K562 (cell line): Measurements from ENCODE around the gene SLC12A9. TPM values are rescaled to one million over a fixed set of nuclear protein-coding genes. Genes with fewer than 3 reads are reported as not detected.

Experiments used
- ATAC-seq: fragments of 200-7000 bp; cut with Tn5 transposase; 3 replicates; pipeline ENCODE4 v1.9.1; 2020; ENCODE audit warnings: moderate library complexity
- BruUV-seq: library from RNA; stranded (reverse); fragments of 400-500 nt; replicated peaks from 2 replicates; lab custom pipeline; 2021; lab: Mats Ljungman, UMichigan
- CTCF ChIA-PET: fragments of 300-600 bp; formaldehyde crosslinking; extraction: SDS; loops from one replicate; lab custom pipeline; 2021; ENCODE audit warnings: low intra/inter-chr PET ratio; lab: Yijun Ruan, JAX
- POLR2A ChIA-PET: fragments of 300-600, 350-650 bp; sonication (Branson Sonifier 250); formaldehyde crosslinking; extraction: SDS; loops from one replicate; lab custom pipeline; 2021; ENCODE audit warnings: antibody characterized with exemption, inconsistent platforms; lab: Yijun Ruan, JAX
- DNase-seq, 4 experiments: peaks; one replicate each; pipeline versions ENCODE4 v3.0.0 to v3.0.0-alpha.2; 2011 to 2018; ENCODE audit warnings: low spot score in 3 of 4, mixed read lengths in 3 of 4; ENCODE audit errors: extremely low read depth in 1 of 4
- FAIRE-seq: peaks from 2 replicates; lab custom pipeline; 2011; peaks lifted over from hg19 to GRCh38; lab: Jason Lieb, UNC
- H2AFZ ChIP-seq: 2 replicates; pipeline ENCODE4 v1.6.0; 2011; ENCODE audit warnings: low read depth, low read length, control low read depth, inconsistent platforms
- H3K27ac ChIP-seq: fragments of 200-600 bp; 3 replicates; pipeline ENCODE4 v1.8.0; 2011; ENCODE audit warnings: low read depth, mild to moderate bottlenecking, control low read depth, inconsistent platforms, low read length, moderate library complexity, mixed read lengths; ENCODE audit errors: extremely low read depth
- H3K27me3 ChIP-seq, 2 experiments: fragments of 300-600 bp in 1 of 2; 2 replicates in 1 of 2; 3 replicates in 1 of 2; pipeline versions ENCODE4 v1.6.0 to v1.8.0; 2011; ENCODE audit warnings: inconsistent platforms in 2 of 2, low read length in 2 of 2, mild to moderate bottlenecking in 1 of 2, mixed read lengths in 1 of 2, moderate library complexity in 1 of 2; ENCODE audit not compliant: control insufficient read depth in 2 of 2, insufficient read depth in 2 of 2
- H3K36me3 ChIP-seq: fragments of 300-600 bp; 3 replicates; pipeline ENCODE4 v1.8.0; 2011; ENCODE audit warnings: mild to moderate bottlenecking, low read length, inconsistent platforms; ENCODE audit not compliant: control insufficient read depth, insufficient read depth
- H3K4me1 ChIP-seq, 2 experiments: fragments of 200-600 bp in 1 of 2; replicated peaks in 1 of 2; 2 replicates in 1 of 2; 3 replicates in 1 of 2; pipeline versions ENCODE4 v1.5.1 to v1.8.0; 2011; ENCODE audit warnings: inconsistent platforms in 2 of 2, low read length in 2 of 2, mild to moderate bottlenecking in 1 of 2, mixed read lengths in 1 of 2, moderate library complexity in 1 of 2; ENCODE audit not compliant: control insufficient read depth in 2 of 2, insufficient read depth in 2 of 2
- H3K4me2 ChIP-seq: 2 replicates; pipeline ENCODE4 v1.6.1; 2011; ENCODE audit warnings: low read length, control low read depth, inconsistent platforms, mixed read lengths; ENCODE audit not compliant: insufficient read depth
- H3K4me3 ChIP-seq: fragments of 200-600 bp; sonication (generic), shearing (Covaris generic); 2 replicates; pipeline ENCODE4 v1.5.1; 2016; ENCODE audit warnings: control low read depth, inconsistent platforms
- H3K79me2 ChIP-seq: fragments of 200-600 bp; 3 replicates; pipeline ENCODE4 v1.8.0; 2011; ENCODE audit warnings: low read length, inconsistent platforms; ENCODE audit not compliant: control insufficient read depth, insufficient read depth
- H3K9ac ChIP-seq, 2 experiments: 2 replicates each; pipeline versions ENCODE4 v1.6.0 to v1.6.1; 2011; ENCODE audit warnings: low read depth in 2 of 2, low read length in 2 of 2, control low read depth in 1 of 2, inconsistent platforms in 1 of 2, mild to moderate bottlenecking in 1 of 2, mixed read lengths in 1 of 2; ENCODE audit not compliant: insufficient read depth in 1 of 2
- H3K9me1 ChIP-seq: one replicate; pipeline ENCODE4 v1.6.0; 2011; ENCODE audit warnings: inconsistent platforms, mild to moderate bottlenecking, low read length, moderate library complexity; ENCODE audit not compliant: control insufficient read depth, insufficient read depth
- H3K9me3 ChIP-seq: replicated peaks from 2 replicates; pipeline ENCODE4 v1.5.1; 2011; ENCODE audit warnings: low read depth, low read length, inconsistent platforms; ENCODE audit not compliant: control insufficient read depth, insufficient read depth
- H4K20me1 ChIP-seq: replicated peaks from 2 replicates; pipeline ENCODE4 v1.6.1; 2011; ENCODE audit warnings: low read length, inconsistent platforms, mixed read lengths; ENCODE audit not compliant: control insufficient read depth, insufficient read depth
- CBFA2T2 ChIP-seq: fragments of 450-650 bp; conservative IDR thresholded peaks from 2 replicates; pipeline ENCODE4 v1.6.1; 2017; ENCODE audit warnings: mild to moderate bottlenecking
- CREB1 ChIP-seq, 2 experiments: sonication (generic) in 1 of 2; formaldehyde crosslinking in 1 of 2; IDR thresholded peaks; 2 replicates each; pipeline versions ENCODE4 v1.6.1 to v1.8.0; 2012 to 2022; ENCODE audit warnings: inconsistent platforms in 1 of 2, mild to moderate bottlenecking in 1 of 2, missing genetic modification reagents in 1 of 2, moderate library complexity in 1 of 2
- ZNF165 ChIP-seq: fragments of 250-450 bp; sonication (Bioruptor Pico); IDR thresholded peaks from 2 replicates; pipeline ENCODE4 v1.4.0; 2020; ENCODE audit warnings: borderline replicate concordance
- ZNF384 ChIP-seq: IDR thresholded peaks from 2 replicates; pipeline ENCODE4 v1.6.1; 2012; ENCODE audit warnings: low read depth, low read length, improper control_type of control experiment
- WGBS: fragments of 100-300 bp; shearing (Covaris generic); methylation state at CpG from one replicate; pipeline ENCODE4 v1.1.6; 2016; ENCODE audit warnings: low coverage, mixed read lengths; ENCODE audit not compliant: insufficient coverage; ENCODE audit errors: missing lambda C conversion rate; 5-methylcytosine and 5-hydroxymethylcytosine counted together
- in situ Hi-C: fragments of 300-500 bp; cut with MboI; formaldehyde crosslinking; loops from 4 replicates; pipeline ENCODE4 v1.15.0; 2018; ENCODE audit warnings: inconsistent platforms, mixed read lengths
- intact Hi-C: fragments of 100-400 bp; cut with micrococcal nuclease; formaldehyde crosslinking; loops from 2 replicates; pipeline ENCODE4 v1.14.2; 2022
- polyA plus RNA-seq, 8 experiments: library from polyadenylated mRNA; depleted of rRNA in 4 of 8; stranded (reverse) in 5 of 8; unstranded in 3 of 8; fragments of >200 nt; fragmentation: Nextera tagmentation in 2 of 8; fragmentation: Illumina TruSeq in 1 of 8; extraction: Ambion mirVana in 2 of 8; extraction: Trizol in 1 of 8; gene quantifications; 2 replicates each; pipeline versions ENCODE4 v1.2.1 to v1.2.3, GENCODE V29; 2011 to 2014; ENCODE audit warnings: inconsistent platforms in 1 of 8, missing spikeins in 1 of 8
- total RNA-seq, 7 experiments: library from RNA; depleted of rRNA in 6 of 7; stranded (reverse); fragments of >200 nt in 6 of 7; fragmentation: Illumina TruSeq in 2 of 7; extraction: Trizol in 2 of 7; gene quantifications; 2 replicates each; pipeline versions ENCODE4 v1.2.1 to v1.2.3, GENCODE V29; 2011 to 2021; ENCODE audit warnings: low replicate concordance in 1 of 7
- TF ChIP-seq, protein P1 (sequence below): fragments of 250-450 bp; sonication (Bioruptor Pico); IDR thresholded peaks from 2 replicates; pipeline ENCODE4 v1.5.0; 2020; ENCODE audit warnings: mild to moderate bottlenecking

SLC12A9 gene
- total and polyA plus RNA-seq, 9 of the 15 experiments (the other 6 are each of a cell fraction or from before 2014, with no cell fraction given) = 0.06 to 20.2 (median 10.7) TPM

DNA sequence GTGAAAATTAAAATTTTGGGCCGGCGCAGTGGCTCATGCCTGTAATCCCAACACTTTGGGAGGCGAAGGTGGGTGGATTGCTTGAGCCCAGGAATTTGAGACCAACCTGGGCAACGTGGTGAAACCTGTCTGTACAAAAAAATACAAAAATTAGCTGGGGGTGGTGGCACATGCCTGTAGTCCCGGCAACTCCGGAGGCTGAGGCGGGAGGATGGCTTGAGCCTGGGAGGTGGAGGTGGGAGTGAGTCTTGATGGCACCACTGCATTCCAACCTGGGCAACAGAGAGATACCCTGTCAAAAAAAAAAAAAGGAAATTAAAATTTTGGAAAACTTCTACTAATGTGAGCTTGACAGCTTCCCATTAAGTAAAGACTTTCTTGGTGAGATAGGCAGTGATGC lies 25.5 kb downstream of the SLC12A9 start:
- Histone ChIP-seq H3K36me3 (peaks cover 90% of the 10 kb centered on the region), H3K9me1 (peaks cover 4% of the 10 kb centered on the region), H3K79me2 (peaks cover 79% of the 10 kb centered on the region), H4K20me1 (peaks cover 15% of the 10 kb centered on the region; the same call in 1 of the 2 replicates), H3K4me3 (no peak overlapping the region), H3K27me3 (no peaks in the 10 kb centered on the region), H3K27ac (no peak overlapping the region), H3K9me3 (no peaks in the 10 kb centered on the region), H3K4me2 (no peak overlapping the region), H3K4me1 (peaks cover 20 to 52% of the 10 kb centered on the region in 2 experiments; a peak in 4 of 5 replicates), H2AFZ (no peak overlapping the region), H3K9ac (peak overlapping the region in 1 of 2 experiments; percentile 41; a peak in 3 of 4 replicates)
- in situ Hi-C loops = no loop called here
- ChIA-PET CTCF (no interaction called here), POLR2A (interaction anchor here (0.5 to 6.2 kb wide), 3 partner anchors 9 to 50 kb away, joined by 4 to 144 read pairs (median 6); partner anchors contain the start of genes TRIP6 and UFSP1)
- DNase-seq (no peak), FAIRE-seq (no peak), ATAC-seq (no peak)
- WGBS = 90% methylated on average over 7 of the region's 7 CpGs
- intact Hi-C loops = no loop called here
- no TSS peak for BruUV-seq
- TF ChIP-seq CREB1 (IDR thresholded peaks at IDR 0.05) = no peak
- TF ChIP-seq CREB1 (CRISPR knock-in tag; IDR thresholded peaks at IDR 0.05) = peak; percentile 20; the same call in 1 of the 2 replicates
- no peak for TF ChIP-seq ZNF384
- TF ChIP-seq CBFA2T2 = no peak
- TF ChIP-seq, protein P1, sequence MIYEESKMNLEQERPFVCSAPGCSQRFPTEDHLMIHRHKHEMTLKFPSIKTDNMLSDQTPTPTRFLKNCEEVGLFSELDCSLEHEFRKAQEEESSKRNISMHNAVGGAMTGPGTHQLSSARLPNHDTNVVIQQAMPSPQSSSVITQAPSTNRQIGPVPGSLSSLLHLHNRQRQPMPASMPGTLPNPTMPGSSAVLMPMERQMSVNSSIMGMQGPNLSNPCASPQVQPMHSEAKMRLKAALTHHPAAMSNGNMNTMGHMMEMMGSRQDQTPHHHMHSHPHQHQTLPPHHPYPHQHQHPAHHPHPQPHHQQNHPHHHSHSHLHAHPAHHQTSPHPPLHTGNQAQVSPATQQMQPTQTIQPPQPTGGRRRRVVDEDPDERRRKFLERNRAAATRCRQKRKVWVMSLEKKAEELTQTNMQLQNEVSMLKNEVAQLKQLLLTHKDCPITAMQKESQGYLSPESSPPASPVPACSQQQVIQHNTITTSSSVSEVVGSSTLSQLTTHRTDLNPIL (CRISPR knock-in tag) = no peak
- TF ChIP-seq ZNF165 (CRISPR knock-in tag) = no peak
